Thyroid gland (tissue), 4 donors: ENCODE results near the gene ABCA13.

Experiments used
- POLR2A ChIP-seq, 2 donors: fragments of 450-650 bp; IDR thresholded peaks; one replicate each; pipeline ENCODE4 v1.6.1; 2017; ENCODE audit warnings: antibody characterized with exemption in 2 of 2, mild to moderate bottlenecking in 2 of 2, moderate library complexity in 1 of 2
- TF ChIP-seq, protein P1 (sequence below), 6 experiments: fragments of 200-600 bp in 3 of 6; fragments of 450-650 bp in 3 of 6; sonication (generic) in 3 of 6; IDR thresholded peaks; one replicate each; pipeline ENCODE4 v1.5.1; 2016 to 2019; ENCODE audit warnings: antibody characterized with exemption in 6 of 6, mild to moderate bottlenecking in 2 of 6, inconsistent platforms in 1 of 6, moderate library complexity in 1 of 6

DNA sequence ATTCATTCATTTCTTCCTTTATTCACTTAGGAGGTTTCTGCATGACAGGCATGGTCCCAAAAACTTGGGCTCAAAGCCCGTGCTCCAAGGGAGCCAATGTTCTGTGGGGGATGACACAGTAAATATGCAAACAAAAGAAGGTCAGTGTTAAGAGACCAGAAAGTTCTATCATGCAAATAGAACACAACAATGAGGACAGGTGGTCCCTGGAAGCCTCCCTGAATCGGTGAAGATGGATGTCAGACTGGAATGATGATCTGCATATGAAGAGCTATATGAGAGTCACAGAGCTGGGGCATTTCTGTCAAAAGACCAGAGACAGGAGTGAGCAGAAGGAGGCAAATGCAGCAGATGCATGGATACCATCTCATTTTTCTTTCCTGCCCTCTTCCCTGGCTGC is 129.0 kb downstream of the ABCA13 start:
- TF ChIP-seq, protein P1, sequence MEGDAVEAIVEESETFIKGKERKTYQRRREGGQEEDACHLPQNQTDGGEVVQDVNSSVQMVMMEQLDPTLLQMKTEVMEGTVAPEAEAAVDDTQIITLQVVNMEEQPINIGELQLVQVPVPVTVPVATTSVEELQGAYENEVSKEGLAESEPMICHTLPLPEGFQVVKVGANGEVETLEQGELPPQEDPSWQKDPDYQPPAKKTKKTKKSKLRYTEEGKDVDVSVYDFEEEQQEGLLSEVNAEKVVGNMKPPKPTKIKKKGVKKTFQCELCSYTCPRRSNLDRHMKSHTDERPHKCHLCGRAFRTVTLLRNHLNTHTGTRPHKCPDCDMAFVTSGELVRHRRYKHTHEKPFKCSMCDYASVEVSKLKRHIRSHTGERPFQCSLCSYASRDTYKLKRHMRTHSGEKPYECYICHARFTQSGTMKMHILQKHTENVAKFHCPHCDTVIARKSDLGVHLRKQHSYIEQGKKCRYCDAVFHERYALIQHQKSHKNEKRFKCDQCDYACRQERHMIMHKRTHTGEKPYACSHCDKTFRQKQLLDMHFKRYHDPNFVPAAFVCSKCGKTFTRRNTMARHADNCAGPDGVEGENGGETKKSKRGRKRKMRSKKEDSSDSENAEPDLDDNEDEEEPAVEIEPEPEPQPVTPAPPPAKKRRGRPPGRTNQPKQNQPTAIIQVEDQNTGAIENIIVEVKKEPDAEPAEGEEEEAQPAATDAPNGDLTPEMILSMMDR (IDR thresholded peaks at IDR 0.05) = no peak
- TF ChIP-seq POLR2A (IDR thresholded peaks at IDR 0.05) = no peak
